Heart right ventricle (tissue), 16 donors: ENCODE results near the gene TRIM66. TPM values are rescaled to one million over a fixed set of nuclear protein-coding genes. Genes with fewer than 3 reads are reported as not detected.
A peak's percentile ranks its signal among the peaks of the same experiment; 100 is the strongest.

Experiments used
- ATAC-seq, 8 donors: fragments of 200-7000 bp; cut with Tn5 transposase; one replicate each; pipeline ENCODE4 v1.9.1; 2020; ENCODE audit warnings: mild to moderate bottlenecking in 8 of 8, moderate library complexity in 8 of 8, moderate number of reproducible peaks in 1 of 8
- DNase-seq, 2 donors: peaks; one replicate each; pipeline ENCODE4 v3.0.0-alpha.2; 2020
- H3K27ac ChIP-seq, 10 donors: fragments of 200-600 bp; sonication (generic) in 2 of 10; one replicate each; pipeline versions ENCODE4 v1.5.0 to v1.8.0; 2020 to 2022; ENCODE audit warnings: mild to moderate bottlenecking in 3 of 10
- H3K27me3 ChIP-seq, 7 donors: fragments of 200-600 bp; one replicate each; pipeline ENCODE4 v1.8.0; 2021 to 2022; ENCODE audit warnings: mild to moderate bottlenecking in 2 of 7
- H3K36me3 ChIP-seq, 9 donors: fragments of 200-600 bp; sonication (generic) in 1 of 9; one replicate each; pipeline versions ENCODE4 v1.5.0 to v1.8.0; 2020 to 2022; ENCODE audit warnings: mild to moderate bottlenecking in 2 of 9
- H3K4me1 ChIP-seq, 9 donors: fragments of 200-600 bp; sonication (generic) in 1 of 9; one replicate each; pipeline versions ENCODE4 v1.5.0 to v1.8.0; 2020 to 2022; ENCODE audit warnings: mild to moderate bottlenecking in 4 of 9
- H3K4me3 ChIP-seq, 10 donors: fragments of 200-600 bp; sonication (generic) in 2 of 10; one replicate each; pipeline versions ENCODE4 v1.5.0 to v1.8.0; 2020 to 2022; ENCODE audit warnings: mild to moderate bottlenecking in 7 of 10, moderate library complexity in 2 of 10
- H3K9me3 ChIP-seq, 11 donors: fragments of 200-600 bp in 10 of 11; sonication (generic) in 2 of 11; one replicate each; pipeline versions ENCODE4 v1.5.0 to v1.8.0; 2013 to 2022; ENCODE audit warnings: mild to moderate bottlenecking in 2 of 11, control low read depth in 1 of 11, moderate library complexity in 1 of 11
- CTCF ChIP-seq, 9 donors: fragments of 200-600 bp; sonication (generic) in 2 of 9; IDR thresholded peaks; one replicate each; pipeline versions ENCODE4 v1.5.0 to v1.8.0; 2021 to 2022; ENCODE audit warnings: antibody characterized with exemption in 9 of 9, mild to moderate bottlenecking in 5 of 9, moderate library complexity in 1 of 9
- WGBS, 2 donors: extraction: QIAGEN DNeasy Blood & Tissue Kit; methylation state at CpG; one replicate each; pipeline ENCODE4 v1.1.7; 2013; ENCODE audit warnings: inconsistent platforms in 1 of 2; 5-methylcytosine and 5-hydroxymethylcytosine counted together
- intact Hi-C, 10 donors: fragments of 100-400 bp; cut with DNase I; formaldehyde crosslinking; loops; one replicate each; pipeline versions ENCODE4 v1.11.1 to v1.14.2; 2022
- polyA plus RNA-seq, 2 donors: library from polyadenylated mRNA; stranded (reverse); fragments of 200-250 nt; gene quantifications; one replicate each; pipeline ENCODE4 v1.2.3, GENCODE V29; 2013
- total RNA-seq, 10 donors: library from RNA; stranded (reverse); fragmentation: NEBNext Ultra II Directional in 3 of 10; extraction: Animal tissue kit (Norgen Biotek cat#: 25700) in 3 of 10; gene quantifications; one replicate each; pipeline versions ENCODE4 v1.2.1 to v1.2.4, GENCODE V29; 2021 to 2023
- donor health status: Arrhythmogenic right ventricular cardiomyopathy.
- donor health status: ischemic (EF 13 %, LVEDD 7.1; RV severe dilation, severe dysfunction).
- donor health status: healthy with polysubstance abuse.
- donor health status: DM: no; HTN: yes; CAD: no.
- donor health status: DM: no; HTN: no; CAD: no.
- donor health status: ischemic (EF 25% LVEDD 6.9; RV normal size, moderate dysfunction).
- donor health status: ischemic (EF 25% LVEDD 5.7; RV mildly dilated, moderate dysfunction).
- donor health status: healthy.
- donor health status: DM: yes; HTN: yes; CAD: no.
- donor health status: Ischemic cardiomyopathy.
- donor health status: ischemic (EF 35%, LVEDD 5.7; RV mildly dilated, moderate dysfunction).
- donor health status: nonischemic (EF 11% LVEDD 7.7; RV severe dilation, severe dysfunction).
- donor health status: DM: yes; HTN: yes; CAD: no.
- donor health status: PGD.
- donor health status: ischemic (EF 29% LVEDD 5.4; RV normal size, mild dysfunction).
- donor health status: nonischemic (EF 23%, LVEDD 6.1; RV moderate dilation, normal function).

The TRIM66 gene
- total and polyA plus RNA-seq, 12 donors = 0.33 to 7.4 (median 2.8) TPM

GRCh38 chr11:8709002-8709672 lies 26.7 kb upstream of the TRIM66 start:
- TF ChIP-seq CTCF (IDR thresholded peaks at IDR 0.05) = no peak
- intact Hi-C loops = loop anchor here in 2 of 10 donors (5.0 kb wide), 2 partner anchors 98 to 103 kb away; a partner anchor contains a TSS
- ATAC-seq (peak; percentile 57 to 77 (median 74)), DNase-seq (peak; percentile 80 to 91)
- peaks cover 26 to 50% (median 45%) of the 10 kb centered on the region in 9 donors for H3K4me1 ChIP-seq
- peaks cover 0 to 68% (median 0%) of the 10 kb centered on the region in 9 donors for H3K36me3 ChIP-seq
- H3K27me3 ChIP-seq = no peaks in the 10 kb centered on the region
- WGBS, 2 donors = 20 to 30% methylated on average over 12 of the region's 12 CpGs
- no peaks in the 10 kb centered on the region for H3K9me3 ChIP-seq
- H3K27ac ChIP-seq = peak overlapping the region; percentile 27 to 89 (median 84)
- H3K4me3 ChIP-seq = no peak overlapping the region

- H3K36me3 ChIP-seq = peaks cover 0 to 69% (median 2%) of the 10 kb centered on the region in 9 donors
- H3K4me3 ChIP-seq = no peak overlapping the region
- peak; percentile 48 to 74 (median 66) for ATAC-seq
Observed at GRCh38 chr11:8707541-8708191, 25.2 kb upstream of the TRIM66 start.

GRCh38 chr11:8706673-8707432 lies 24.4 kb upstream of the TRIM66 start:
- peaks cover 0 to 69% (median 8%) of the 10 kb centered on the region in 9 donors for H3K36me3 ChIP-seq
- H3K27ac ChIP-seq = peak overlapping the region; percentile 27 to 89 (median 84)
- no peak for TF ChIP-seq CTCF (IDR thresholded peaks at IDR 0.05)
- no peak for DNase-seq
- no peak overlapping the region for H3K4me3 ChIP-seq
- H3K9me3 ChIP-seq = no peaks in the 10 kb centered on the region
- 81 to 88% methylated on average over 14 of the region's 14 CpGs for WGBS, 2 donors
- ATAC-seq = peak in 1 of 8 donors; percentile 1
- peaks cover 24 to 52% (median 35%) of the 10 kb centered on the region in 9 donors for H3K4me1 ChIP-seq
- no peaks in the 10 kb centered on the region for H3K27me3 ChIP-seq
- intact Hi-C loops = loop anchor here in 2 of 10 donors (5.0 kb wide), 2 partner anchors 100 to 105 kb away; a partner anchor contains a TSS

More at GRCh38 chr11:8707541-8708191, 25.2 kb upstream of the TRIM66 start:
- peak; percentile 76 to 79 for DNase-seq
- WGBS, 2 donors = 20 to 24% methylated on average over 10 of the region's 10 CpGs
- H3K4me1 ChIP-seq = peaks cover 24 to 52% (median 35%) of the 10 kb centered on the region in 9 donors
- H3K9me3 ChIP-seq = no peaks in the 10 kb centered on the region
- no peak for TF ChIP-seq CTCF (IDR thresholded peaks at IDR 0.05)
- peak overlapping the region; percentile 27 to 89 (median 84) for H3K27ac ChIP-seq
- intact Hi-C loops = loop anchor here in 2 of 10 donors (5.0 kb wide), 2 partner anchors 100 to 105 kb away; a partner anchor contains a TSS
- no peaks in the 10 kb centered on the region for H3K27me3 ChIP-seq

GRCh38 chr11:8705146-8705545 lies 22.7 kb upstream of the TRIM66 start:
- no peak for TF ChIP-seq CTCF (IDR thresholded peaks at IDR 0.05)
- Histone ChIP-seq H3K4me3 (no peak overlapping the region), H3K9me3 (no peaks in the 10 kb centered on the region), H3K27me3 (no peaks in the 10 kb centered on the region), H3K27ac (peak overlapping the region in 2 of 10 donors; percentile 10 to 53), H3K4me1 (peaks cover 24 to 60% (median 41%) of the 10 kb centered on the region in 9 donors), H3K36me3 (peaks cover 0 to 65% (median 8%) of the 10 kb centered on the region in 9 donors)
- 88 to 97% methylated on average over 5 of the region's 5 CpGs for WGBS, 2 donors
- intact Hi-C loops = loop anchor here in 2 of 10 donors (5.0 kb wide), 2 partner anchors 102 to 107 kb away; a partner anchor contains a TSS
- ATAC-seq (no peak), DNase-seq (no peak)
